ENCODE results near the gene GABRG3.

DNA sequence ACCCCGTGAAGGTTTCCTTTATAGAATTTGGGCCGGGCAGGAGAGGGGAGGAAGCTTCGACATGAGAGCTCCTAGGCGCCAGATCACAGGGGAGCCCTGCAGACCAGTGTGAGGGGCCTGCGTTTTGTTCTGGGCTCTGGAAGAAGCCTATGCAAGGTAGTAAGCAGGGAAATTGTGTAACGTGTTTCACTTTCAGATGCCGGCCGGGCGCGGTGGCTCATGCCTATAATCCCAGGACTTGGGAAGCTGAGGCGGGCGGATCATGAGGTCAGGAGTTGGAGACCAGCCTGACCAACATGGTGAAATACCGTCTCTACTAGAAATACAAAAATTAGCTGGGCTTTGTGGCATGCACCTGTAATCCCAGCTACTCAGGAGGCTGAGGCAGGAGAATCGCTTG lies 65.2 kb downstream of the GABRG3 start:
- TF ChIP-seq ZNF26 (tag by site-specific recombination; IDR thresholded peaks at IDR 0.05) (no peak), MYNN (tag by site-specific recombination; IDR thresholded peaks at IDR 0.05; ENCODE audit: borderline replicate concordance) (no peak), ZEB2 (tag by site-specific recombination; IDR thresholded peaks at IDR 0.05) (no peak)
